ENCODE data around the gene CELSR1. TPM values are rescaled to one million over a fixed set of nuclear protein-coding genes. Genes with fewer than 3 reads are reported as not detected.

Gene CELSR1
- total and polyA plus RNA-seq, 2 donors (not counting 1 experiment from before 2014, with no cell fraction given) = 0.07 to 1.8 TPM

DNA sequence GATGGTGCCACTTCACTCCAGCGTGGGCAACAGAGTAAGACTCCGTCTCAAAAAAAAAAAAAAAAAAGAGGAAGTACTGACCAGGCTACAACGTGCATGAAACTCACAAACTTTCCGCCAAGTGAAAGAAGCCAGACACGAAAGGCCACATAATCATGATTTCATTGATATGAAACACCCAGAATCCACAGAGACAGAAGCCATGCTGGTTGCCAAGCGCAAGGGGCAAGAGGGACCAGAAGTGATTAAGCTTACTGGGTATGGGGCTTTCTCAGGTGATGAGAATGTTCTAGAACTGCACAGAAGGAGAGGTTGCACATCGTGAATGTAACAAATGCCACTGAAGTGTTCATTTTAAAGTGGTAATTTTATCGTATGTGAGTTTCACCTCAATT lies 60.9 kb downstream of the CELSR1 start:
- no peaks in the 10 kb centered on the region for H3K79me2 ChIP-seq (ENCODE audit: control insufficient read depth, insufficient read depth, low read length)
- peaks cover 5% of the 10 kb centered on the region for H3K27me3 ChIP-seq (ENCODE audit: control insufficient read depth, insufficient read depth, low read length)

DNA sequence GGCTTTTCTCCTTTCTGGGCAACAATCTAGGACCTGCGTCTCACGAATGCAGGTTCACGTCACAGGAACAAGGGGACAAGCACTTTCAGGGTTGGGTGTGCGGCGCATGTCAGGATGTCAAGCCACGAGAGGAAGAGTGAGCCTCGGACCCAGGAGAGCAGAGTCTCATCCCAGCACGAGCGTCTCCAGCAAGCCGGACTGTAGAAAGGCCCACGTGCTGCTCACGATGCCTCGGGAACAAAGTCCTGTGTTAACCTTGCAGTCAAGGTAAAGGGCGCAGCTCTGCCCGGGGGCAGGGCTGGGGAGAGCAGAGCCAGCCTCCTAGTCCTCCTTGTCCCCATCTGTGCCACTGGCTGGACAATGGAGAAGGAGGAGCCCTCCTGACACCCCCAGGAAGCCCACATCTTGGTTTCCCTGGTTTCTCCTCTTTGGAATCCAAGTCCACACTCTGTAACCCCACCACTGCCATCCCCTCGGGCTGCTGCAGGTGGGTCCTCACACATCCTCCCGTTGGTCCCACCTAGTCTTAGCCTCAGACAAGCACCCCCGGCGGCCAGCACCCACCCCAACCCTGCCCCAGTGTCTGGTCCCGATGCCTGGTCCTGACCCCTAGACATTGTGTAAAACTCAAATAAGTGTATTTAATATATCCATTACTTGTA lies 63.4 kb downstream of the CELSR1 start:
- Histone ChIP-seq H3K79me2 (ENCODE audit: control insufficient read depth, insufficient read depth, low read length) (no peaks in the 10 kb centered on the region), H2AFZ (ENCODE audit: low read length) (no peak overlapping the region), H3K9me3 (ENCODE audit: control insufficient read depth, insufficient read depth, low read depth, low read length) (no peaks in the 10 kb centered on the region), H3K9ac (ENCODE audit: insufficient read depth, low read length) (no peak overlapping the region), H3K27ac (ENCODE audit: insufficient read depth, low read length) (no peak overlapping the region), H3K4me3 (replicated peaks in 1 of 4; ENCODE audit: control extremely low read depth in 1 of 4, insufficient read depth in 1 of 4, low read depth in 3 of 4, low read length in 4 of 4) (no peak overlapping the region), H3K4me2 (ENCODE audit: extremely low read depth, insufficient read depth, low read length) (no peak overlapping the region), H3K27me3 (ENCODE audit: control insufficient read depth, insufficient read depth, low read length) (no peaks in the 10 kb centered on the region), H3K36me3 (ENCODE audit: control insufficient read depth, insufficient read depth, low read length) (no peaks in the 10 kb centered on the region), H4K20me1 (ENCODE audit: control insufficient read depth, extremely low read depth, insufficient read depth, low read length) (no peaks in the 10 kb centered on the region), H3K4me1 (ENCODE audit: control insufficient read depth, extremely low read depth, insufficient read depth, low read length) (no peaks in the 10 kb centered on the region)
- DNase-seq (ENCODE audit: low read depth in 2 of 2) = no peak
- TF ChIP-seq, protein P1, sequence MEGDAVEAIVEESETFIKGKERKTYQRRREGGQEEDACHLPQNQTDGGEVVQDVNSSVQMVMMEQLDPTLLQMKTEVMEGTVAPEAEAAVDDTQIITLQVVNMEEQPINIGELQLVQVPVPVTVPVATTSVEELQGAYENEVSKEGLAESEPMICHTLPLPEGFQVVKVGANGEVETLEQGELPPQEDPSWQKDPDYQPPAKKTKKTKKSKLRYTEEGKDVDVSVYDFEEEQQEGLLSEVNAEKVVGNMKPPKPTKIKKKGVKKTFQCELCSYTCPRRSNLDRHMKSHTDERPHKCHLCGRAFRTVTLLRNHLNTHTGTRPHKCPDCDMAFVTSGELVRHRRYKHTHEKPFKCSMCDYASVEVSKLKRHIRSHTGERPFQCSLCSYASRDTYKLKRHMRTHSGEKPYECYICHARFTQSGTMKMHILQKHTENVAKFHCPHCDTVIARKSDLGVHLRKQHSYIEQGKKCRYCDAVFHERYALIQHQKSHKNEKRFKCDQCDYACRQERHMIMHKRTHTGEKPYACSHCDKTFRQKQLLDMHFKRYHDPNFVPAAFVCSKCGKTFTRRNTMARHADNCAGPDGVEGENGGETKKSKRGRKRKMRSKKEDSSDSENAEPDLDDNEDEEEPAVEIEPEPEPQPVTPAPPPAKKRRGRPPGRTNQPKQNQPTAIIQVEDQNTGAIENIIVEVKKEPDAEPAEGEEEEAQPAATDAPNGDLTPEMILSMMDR (conservative IDR thresholded peaks at IDR 0.05 in 1 of 2, IDR thresholded peaks at IDR 0.05 in 1 of 2; ENCODE audit: low read depth in 1 of 2, low read length in 2 of 2) = no peak
- TF ChIP-seq EZH2 (IDR thresholded peaks at IDR 0.05; ENCODE audit: low read length, missing control alignments) = no peak

More for the DNA sequence above, 60.9 kb downstream of the CELSR1 start:
- no peaks in the 10 kb centered on the region for H4K20me1 ChIP-seq (ENCODE audit: control insufficient read depth, extremely low read depth, insufficient read depth, low read length)
- DNase-seq (ENCODE audit: low read depth in 2 of 2) = no peak
- no peak overlapping the region for H3K9ac ChIP-seq (ENCODE audit: insufficient read depth, low read length)
- no peaks in the 10 kb centered on the region for H3K4me1 ChIP-seq (ENCODE audit: control insufficient read depth, extremely low read depth, insufficient read depth, low read length)
- H2AFZ ChIP-seq (ENCODE audit: low read length) = no peak overlapping the region
- no peak overlapping the region for H3K4me2 ChIP-seq (ENCODE audit: extremely low read depth, insufficient read depth, low read length)
- no peak overlapping the region for H3K27ac ChIP-seq (ENCODE audit: insufficient read depth, low read length)
- TF ChIP-seq, protein P1 (conservative IDR thresholded peaks at IDR 0.05 in 1 of 2, IDR thresholded peaks at IDR 0.05 in 1 of 2; ENCODE audit: low read depth in 1 of 2, low read length in 2 of 2) = no peak
- no peaks in the 10 kb centered on the region for H3K36me3 ChIP-seq (ENCODE audit: control insufficient read depth, insufficient read depth, low read length)
- H3K9me3 ChIP-seq (ENCODE audit: control insufficient read depth, insufficient read depth, low read depth, low read length) = no peaks in the 10 kb centered on the region
- no peak overlapping the region for H3K4me3 ChIP-seq (replicated peaks in 1 of 4; ENCODE audit: control extremely low read depth in 1 of 4, insufficient read depth in 1 of 4, low read depth in 3 of 4, low read length in 4 of 4)

DNA sequence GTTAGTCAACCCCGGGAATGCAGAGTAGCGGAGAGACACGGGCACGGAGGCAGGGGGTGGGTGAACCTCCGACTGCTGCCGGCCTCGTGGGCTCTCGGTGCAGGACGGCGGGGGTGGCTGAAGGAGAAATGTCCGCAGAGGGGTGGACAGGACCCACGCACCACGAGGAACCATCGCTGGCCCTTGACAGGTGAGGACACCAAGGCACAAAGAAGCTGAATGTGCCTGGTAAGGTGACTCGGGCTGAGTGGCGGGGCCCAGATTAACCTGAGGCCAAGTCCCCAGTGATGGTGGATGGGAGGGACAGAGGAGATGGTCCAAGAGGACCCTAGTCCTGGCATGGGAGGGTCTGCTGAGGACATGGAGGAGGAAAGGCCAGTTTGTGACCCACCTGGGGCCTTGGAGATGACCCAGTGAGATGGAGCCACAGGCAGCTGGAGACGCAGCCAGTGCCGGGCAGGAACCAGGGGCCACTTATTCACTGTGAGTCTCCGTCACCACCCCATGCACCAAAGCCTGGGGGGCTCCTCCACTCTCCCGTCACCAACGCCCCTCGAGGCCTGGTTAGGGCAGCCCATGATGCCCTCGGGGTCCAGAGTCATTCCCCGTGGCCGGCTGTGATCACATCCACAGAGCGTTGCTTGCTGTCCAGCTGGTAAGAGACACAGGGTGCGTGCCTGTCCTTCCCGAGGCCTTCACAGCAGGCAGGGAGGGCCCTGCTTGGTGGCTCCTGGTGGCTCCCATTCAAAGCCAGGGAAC lies 64.2 kb downstream of the CELSR1 start:
- Histone ChIP-seq H3K36me3 (ENCODE audit: control insufficient read depth, insufficient read depth, low read length) (no peaks in the 10 kb centered on the region), H3K4me1 (ENCODE audit: control insufficient read depth, extremely low read depth, insufficient read depth, low read length) (no peaks in the 10 kb centered on the region), H3K9me3 (ENCODE audit: control insufficient read depth, insufficient read depth, low read depth, low read length) (no peaks in the 10 kb centered on the region), H2AFZ (ENCODE audit: low read length) (no peak overlapping the region), H3K4me3 (replicated peaks in 1 of 4; ENCODE audit: control extremely low read depth in 1 of 4, insufficient read depth in 1 of 4, low read depth in 3 of 4, low read length in 4 of 4) (no peak overlapping the region), H4K20me1 (ENCODE audit: control insufficient read depth, extremely low read depth, insufficient read depth, low read length) (no peaks in the 10 kb centered on the region), H3K4me2 (ENCODE audit: extremely low read depth, insufficient read depth, low read length) (no peak overlapping the region), H3K9ac (ENCODE audit: insufficient read depth, low read length) (no peak overlapping the region), H3K79me2 (ENCODE audit: control insufficient read depth, insufficient read depth, low read length) (no peaks in the 10 kb centered on the region), H3K27me3 (ENCODE audit: control insufficient read depth, insufficient read depth, low read length) (no peaks in the 10 kb centered on the region), H3K27ac (ENCODE audit: insufficient read depth, low read length) (no peak overlapping the region)
- TF ChIP-seq, protein P1 (conservative IDR thresholded peaks at IDR 0.05 in 1 of 2, IDR thresholded peaks at IDR 0.05 in 1 of 2; ENCODE audit: low read depth in 1 of 2, low read length in 2 of 2) = no peak
- no peak for TF ChIP-seq EZH2 (IDR thresholded peaks at IDR 0.05; ENCODE audit: low read length, missing control alignments)
- DNase-seq (ENCODE audit: low read depth in 2 of 2) = no peak
